GM18951 (cell line): ENCODE results near the gene STARD13.

Source experiments
- POLR2A ChIP-seq: IDR thresholded peaks from 4 replicates; pipeline ENCODE4 v1.6.1; 2011; ENCODE audit warnings: mild to moderate bottlenecking; ENCODE audit not compliant: insufficient read length, insufficient read depth; ENCODE audit errors: extremely low read depth
- in situ Hi-C: fragments of 300-500 bp; cut with MboI; formaldehyde crosslinking; loops from one replicate; pipeline ENCODE4 v1.12.0; 2022; ENCODE audit warnings: low sequenced_read_pairs, mixed read lengths, inconsistent platforms; ENCODE audit not compliant: unreplicated experiment

The STARD13 gene

DNA sequence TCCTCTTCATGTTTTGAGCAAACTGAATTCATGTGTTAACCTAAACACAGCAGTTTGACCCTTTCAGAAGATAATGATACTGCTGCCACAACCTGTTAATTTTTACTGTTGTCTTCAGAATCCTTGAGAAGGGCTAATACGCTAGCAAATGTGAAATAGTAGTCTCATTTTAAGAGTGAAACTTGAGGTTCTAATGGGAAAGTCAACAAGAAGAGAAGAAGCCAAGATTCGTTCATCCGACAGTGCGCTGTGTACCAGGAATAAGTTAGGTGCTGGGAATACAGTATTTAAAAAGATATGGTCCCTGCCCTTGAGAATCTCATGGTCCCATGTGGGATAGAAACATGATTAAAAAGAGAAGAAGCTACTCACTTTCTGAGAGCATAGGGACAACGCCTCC is 134.9 kb downstream of the STARD13 start:
- in situ Hi-C loops = no loop called here
- no peak for TF ChIP-seq POLR2A

DNA sequence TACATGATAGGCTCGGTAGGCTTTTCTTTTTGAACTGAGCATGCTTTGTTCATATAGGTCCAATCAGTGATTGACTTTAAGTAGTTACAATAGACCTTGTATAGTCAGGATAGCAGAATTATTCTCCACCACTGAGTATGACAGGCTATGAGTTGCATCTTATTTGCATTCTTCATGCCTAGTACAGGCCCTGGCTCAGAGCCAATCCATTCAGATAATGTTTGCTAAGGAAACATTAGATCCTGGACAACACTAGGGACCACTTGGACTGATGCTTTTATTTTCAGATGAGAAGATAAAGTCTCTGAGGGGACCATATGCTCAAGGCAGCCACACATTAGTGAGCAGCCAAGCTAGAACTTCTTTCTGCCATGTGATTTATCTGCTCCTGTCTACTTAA is 135.4 kb downstream of the STARD13 start:
- TF ChIP-seq POLR2A = no peak
- in situ Hi-C loops = no loop called here

DNA sequence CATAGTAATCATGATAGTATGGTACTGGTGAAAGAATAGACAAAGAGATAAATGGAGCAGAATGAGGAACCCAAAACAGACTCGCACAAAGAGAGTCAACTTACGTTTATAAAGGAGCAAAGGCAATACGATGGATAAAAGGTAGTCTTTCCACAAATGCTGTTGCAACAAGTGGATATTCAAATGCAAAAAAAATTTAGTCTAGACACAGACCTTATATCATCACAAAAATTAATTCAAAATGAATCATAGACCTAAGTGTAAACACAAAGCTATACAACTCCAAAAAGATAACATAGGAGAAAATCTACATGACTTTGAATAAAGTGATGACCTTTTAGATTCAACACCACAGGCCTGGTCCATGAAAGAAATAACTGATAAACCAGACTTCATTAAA is 137.7 kb downstream of the STARD13 start:
- in situ Hi-C loops = no loop called here

DNA sequence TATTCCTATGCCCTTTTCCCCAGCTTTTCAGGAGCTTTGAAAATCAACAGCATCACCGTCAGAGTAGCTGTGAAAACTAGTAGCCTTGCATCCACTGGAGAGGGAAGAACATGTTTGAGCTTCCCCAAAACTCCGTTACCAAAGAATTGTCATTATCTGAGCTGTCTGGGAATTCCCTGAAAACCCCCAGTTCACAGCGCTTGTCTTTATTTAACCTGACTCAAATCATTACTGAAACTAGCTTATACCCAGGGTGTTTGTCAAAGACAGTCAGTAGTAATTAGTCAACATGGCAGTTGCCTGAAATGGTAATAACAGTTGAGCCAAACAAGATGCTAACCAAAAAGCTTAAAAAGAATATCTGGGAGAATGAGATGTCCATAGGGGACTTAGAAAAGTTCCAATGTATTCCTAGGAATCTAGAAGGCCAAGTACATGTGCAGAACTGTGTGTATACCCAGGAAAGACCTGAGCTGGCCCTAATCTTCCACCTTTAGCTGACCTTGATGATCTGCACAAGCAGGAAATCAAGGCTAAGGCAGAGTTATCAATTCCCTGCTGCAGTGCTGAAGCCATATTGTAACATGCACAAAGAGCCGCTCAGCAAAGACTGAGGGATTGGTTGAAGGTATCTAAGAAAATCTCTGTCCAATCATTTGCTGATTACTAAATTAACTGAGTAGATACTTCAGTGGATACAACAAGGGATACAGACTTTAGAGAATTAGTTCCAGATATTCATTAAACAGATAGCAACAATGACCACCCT is 138.5 kb downstream of the STARD13 start:
- in situ Hi-C loops = no loop called here
- TF ChIP-seq POLR2A = no peak

More for the DNA sequence above, 137.7 kb downstream of the STARD13 start:
- TF ChIP-seq POLR2A = no peak

DNA sequence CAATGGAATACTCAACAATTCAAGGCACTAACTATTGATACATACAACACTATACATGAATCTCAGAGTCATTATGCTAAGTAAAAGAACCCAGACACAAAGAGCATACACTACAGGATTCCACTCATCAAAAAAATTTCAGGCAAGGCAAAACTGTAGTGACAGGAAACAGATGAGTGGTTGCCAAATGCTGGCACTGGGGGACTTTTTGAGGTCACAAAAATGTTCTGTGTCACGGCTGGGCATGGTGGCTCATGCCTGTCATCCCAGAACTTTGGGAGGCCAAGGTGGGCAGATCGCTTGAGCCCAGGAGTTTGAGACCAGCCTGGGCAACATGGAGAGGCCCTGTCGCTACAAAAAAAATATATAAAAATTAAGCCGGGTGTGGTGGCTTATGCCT is 139.9 kb downstream of the STARD13 start:
- in situ Hi-C loops = no loop called here
- no peak for TF ChIP-seq POLR2A

DNA sequence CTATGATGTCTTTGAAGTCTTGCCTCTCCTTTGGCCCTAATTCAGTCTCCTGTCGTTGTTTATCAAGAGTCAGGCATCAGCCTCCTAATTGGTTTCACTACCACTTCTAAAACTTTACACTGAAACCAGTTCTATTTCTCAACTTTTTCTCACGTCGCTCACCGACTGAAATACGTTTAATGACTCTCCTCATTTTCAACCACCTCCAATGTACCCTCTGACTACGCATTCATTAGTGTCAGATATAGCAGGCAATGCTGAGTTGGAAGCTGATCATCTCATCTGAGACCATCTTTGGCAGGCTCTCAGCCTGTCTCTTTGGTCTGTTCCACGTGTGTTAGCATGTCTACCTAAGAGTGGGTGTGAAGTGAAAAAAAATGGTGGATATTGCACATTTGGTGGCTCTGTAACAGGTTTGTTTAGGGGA is 141.2 kb downstream of the STARD13 start:
- in situ Hi-C loops = no loop called here
- TF ChIP-seq POLR2A = no peak

DNA sequence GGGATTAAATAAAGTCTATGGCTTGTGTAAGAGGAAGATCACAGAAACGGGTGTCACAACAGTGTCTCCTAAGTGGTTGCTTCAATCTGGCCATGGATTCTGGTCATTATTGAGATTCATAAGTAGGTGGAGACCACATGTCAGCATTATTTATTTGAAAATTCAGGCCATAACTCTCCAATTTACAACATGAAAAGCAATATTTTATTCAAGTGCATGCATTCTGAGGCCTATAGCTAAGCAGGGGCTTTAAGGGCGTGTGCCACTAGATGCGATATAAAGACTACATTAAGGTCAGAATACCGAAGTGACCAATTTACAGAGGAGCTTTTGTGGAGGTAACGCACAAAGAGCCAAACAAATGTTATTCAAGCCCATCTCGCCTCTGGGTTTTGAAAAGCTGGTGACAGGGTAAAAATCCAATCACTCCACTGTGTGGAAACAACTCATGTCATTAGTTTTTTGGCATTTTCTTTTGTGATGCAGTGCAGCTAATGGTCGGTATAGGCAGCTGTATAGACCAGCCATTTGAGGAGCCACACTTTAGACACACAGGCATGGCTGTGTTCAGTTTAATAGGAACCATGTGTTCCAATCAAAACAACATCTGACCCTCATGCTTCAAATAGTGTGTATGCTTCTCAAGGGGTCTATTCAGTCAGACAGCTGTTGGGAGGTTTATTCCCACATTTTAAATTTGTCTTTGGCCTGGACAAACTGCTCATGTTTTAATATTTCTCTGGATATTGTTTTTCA is 145.6 kb downstream of the STARD13 start:
- TF ChIP-seq POLR2A = no peak
- in situ Hi-C loops = no loop called here

DNA sequence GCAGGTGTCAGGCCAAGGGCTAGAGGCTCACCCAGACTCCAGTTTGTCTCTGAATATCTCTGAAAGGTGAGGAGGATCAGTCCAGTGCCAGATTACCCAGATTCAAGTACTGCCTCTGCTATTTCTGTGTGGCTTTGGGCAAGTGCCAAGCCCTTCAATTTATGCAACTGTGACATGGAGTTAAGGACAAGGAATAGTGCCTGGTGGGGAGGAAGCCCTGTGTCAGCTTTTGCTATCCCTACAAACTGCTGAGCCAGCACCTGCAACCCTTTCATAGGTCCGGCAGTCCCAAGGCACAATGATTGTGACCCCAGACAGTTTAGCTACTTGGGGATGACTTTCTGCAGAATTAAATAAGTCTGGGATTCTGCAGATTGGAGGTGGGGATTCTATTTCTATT is 146.4 kb downstream of the STARD13 start:
- TF ChIP-seq POLR2A = no peak
- in situ Hi-C loops = no loop called here

DNA sequence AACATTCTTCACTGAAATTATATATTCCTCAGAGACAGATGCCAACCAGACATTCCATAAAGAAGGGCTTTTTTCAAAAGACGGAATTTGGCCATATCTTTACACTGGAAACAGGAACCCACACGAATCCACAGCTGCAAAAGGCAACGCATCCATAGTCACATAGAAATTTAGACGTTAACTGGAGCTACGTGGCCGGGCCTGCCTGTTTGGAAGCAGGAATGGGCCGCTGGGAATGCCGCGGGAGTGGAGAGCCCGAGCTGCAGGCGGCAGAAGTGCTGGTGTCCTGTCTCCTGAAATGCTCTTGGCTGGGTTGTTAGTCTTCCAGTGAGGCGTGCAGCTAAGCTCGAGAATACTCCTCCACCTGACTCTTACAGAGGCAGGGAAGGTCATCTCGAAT is 147.1 kb downstream of the STARD13 start:
- in situ Hi-C loops = no loop called here
- TF ChIP-seq POLR2A = no peak

DNA sequence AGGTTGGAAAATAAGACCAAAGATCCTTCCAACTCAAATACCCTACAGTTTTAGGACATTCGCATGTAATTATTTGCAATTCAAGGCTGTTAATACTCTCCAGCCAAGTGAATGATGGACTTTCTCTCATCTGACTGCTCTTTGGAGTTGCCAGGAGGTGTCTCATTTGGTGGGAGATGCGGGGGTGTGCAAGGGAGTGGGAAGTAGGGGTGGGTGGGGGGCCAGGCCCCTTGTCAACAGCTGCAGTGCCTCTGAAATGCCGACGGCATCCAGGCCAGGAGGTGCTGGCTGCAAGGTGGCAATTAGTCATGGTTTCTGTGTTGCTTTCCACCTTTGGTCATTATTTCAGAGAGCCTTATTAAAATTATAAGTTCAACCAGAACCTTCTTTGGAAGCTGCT is 147.8 kb downstream of the STARD13 start:
- TF ChIP-seq POLR2A = no peak
- in situ Hi-C loops = no loop called here

DNA sequence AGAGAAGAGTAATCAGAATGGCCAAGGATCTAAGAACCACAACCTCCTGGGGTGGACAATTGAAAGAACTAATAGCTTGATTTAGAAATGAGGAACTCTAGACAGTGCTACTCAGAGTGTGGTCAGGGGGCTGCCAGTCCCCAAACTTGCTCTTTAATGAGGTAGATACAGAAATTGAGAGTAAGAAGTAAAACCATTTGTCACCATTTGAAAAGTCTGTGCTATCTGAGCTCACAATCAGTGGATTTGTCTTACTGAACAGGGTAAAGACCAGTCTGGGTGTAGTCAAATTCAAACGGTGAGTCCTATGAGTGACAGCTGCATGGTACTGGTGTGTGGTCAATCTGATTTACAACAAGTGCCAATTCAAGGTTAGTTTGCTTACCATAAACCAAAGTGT is 150.5 kb downstream of the STARD13 start:
- in situ Hi-C loops = no loop called here
- no peak for TF ChIP-seq POLR2A

DNA sequence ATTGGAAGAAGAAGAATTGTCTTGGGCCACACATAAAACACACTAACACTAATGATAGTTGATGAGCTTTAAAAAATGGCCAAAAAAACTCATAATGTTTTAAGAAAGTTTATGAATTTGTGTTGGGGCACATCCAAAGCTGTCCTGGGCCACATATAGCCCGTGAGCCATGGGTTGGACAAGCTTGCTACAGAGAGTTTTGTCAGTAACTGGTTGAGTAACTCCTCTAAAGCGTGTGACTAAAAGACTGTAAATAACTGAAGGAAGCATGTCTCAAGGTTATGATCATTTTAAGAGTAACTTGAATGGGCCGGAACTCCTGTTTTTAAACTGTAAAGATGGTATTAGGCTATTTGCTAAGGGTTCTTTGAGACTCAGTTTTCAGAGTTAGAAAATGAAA is 151.3 kb downstream of the STARD13 start:
- in situ Hi-C loops = no loop called here
- TF ChIP-seq POLR2A = no peak

DNA sequence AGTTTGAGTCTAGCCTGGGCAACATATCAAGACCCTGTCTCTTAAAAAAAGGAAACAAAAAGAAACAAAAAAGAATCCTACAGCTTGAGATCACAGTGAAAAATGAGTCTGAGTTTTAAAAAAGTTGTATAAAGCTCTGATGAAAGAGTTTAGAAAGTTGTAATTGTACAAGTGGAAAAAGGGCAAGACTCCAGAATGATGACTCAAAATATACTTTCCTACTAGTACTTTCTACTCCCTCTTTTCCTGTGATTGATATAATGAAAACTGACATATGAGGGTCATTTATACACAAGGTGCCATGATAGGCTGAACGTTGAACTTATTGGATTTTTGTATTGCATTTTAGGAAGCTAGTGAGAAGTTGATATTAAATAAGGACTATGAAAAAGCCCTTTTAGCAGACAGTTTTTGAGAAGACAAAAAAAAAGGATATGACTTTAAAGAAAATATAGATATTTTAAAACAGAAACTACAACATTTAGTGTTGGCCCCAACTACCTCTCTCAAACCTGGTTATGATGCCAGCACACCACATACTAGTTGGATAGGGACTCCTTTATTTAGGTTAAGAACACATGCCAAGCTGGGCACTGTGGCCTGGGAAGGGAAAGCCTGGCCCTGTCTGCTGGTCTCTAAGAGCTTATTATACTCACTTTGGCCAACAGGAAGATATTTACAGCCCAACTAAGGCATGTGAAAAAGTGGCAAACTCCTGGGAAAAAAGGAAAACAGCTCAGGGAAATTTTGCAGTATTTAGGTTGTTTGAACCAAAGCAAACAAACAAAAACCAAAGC is 152.7 kb downstream of the STARD13 start:
- in situ Hi-C loops = no loop called here

More for the DNA sequence above, 152.7 kb downstream of the STARD13 start:
- TF ChIP-seq POLR2A = no peak
